GM06990 (cell line): ENCODE results near the gene ZNF771.

Experiments used
- DNase-seq: peaks from one replicate; pipeline ENCODE4 v3.0.0-alpha.2; 2011; ENCODE audit not compliant: insufficient read length; ENCODE audit errors: extremely low read depth
- H3K27me3 ChIP-seq: replicated peaks from 2 replicates; pipeline ENCODE4 v1.6.0; 2011; ENCODE audit warnings: low read length; ENCODE audit not compliant: control insufficient read depth, insufficient read depth
- H3K36me3 ChIP-seq: 2 replicates; pipeline ENCODE4 v1.5.1; 2011; ENCODE audit warnings: low read length; ENCODE audit not compliant: control insufficient read depth, insufficient read depth
- H3K4me3 ChIP-seq: replicated peaks from 2 replicates; pipeline ENCODE4 v1.5.1; 2011; ENCODE audit warnings: low read depth, mild to moderate bottlenecking, control low read depth, low read length
- CTCF ChIP-seq: IDR thresholded peaks from 2 replicates; pipeline ENCODE4 v1.5.1; 2011; ENCODE audit warnings: low read length, control low read depth, mild to moderate bottlenecking, inconsistent platforms; ENCODE audit not compliant: insufficient read depth, poor library complexity, severe bottlenecking

ZNF771 gene

GRCh38 chr16:30369091-30369937, 38.1 kb upstream of the ZNF771 start:
- no peak for TF ChIP-seq CTCF
- H3K27me3 ChIP-seq, result no peaks in the 10 kb centered on the region
- peaks cover 8% of the 10 kb centered on the region for H3K36me3 ChIP-seq
- no peak for DNase-seq
- peak overlapping the region; percentile 90 for H3K4me3 ChIP-seq

- no peak for TF ChIP-seq CTCF
- no peaks in the 10 kb centered on the region for H3K27me3 ChIP-seq
- peak overlapping the region; percentile 90 for H3K4me3 ChIP-seq
- peaks cover 3% of the 10 kb centered on the region for H3K36me3 ChIP-seq
- no peak for DNase-seq
Observed at GRCh38 chr16:30369938-30370455, 37.4 kb upstream of the ZNF771 start.

- peak within 1 kb of the TSS; percentile 90 for H3K4me3 ChIP-seq
- no peaks in the 10 kb centered on the region; the same call in 1 of the 2 replicates for H3K36me3 ChIP-seq
- DNase-seq, result peak; percentile 97
- H3K27me3 ChIP-seq, result no peaks in the 10 kb centered on the region
- peak; percentile 22 for TF ChIP-seq CTCF
Observed at GRCh38 chr16:30370456-30371247, 36.8 kb upstream of the ZNF771 start, which contains the start of gene TBC1D10B. Gene TBC1D10B, minus strand, starts transcription at chr16:30370494. Its CDS starts 311 bp downstream, at chr16:30370183.

- Histone ChIP-seq H3K36me3 (no peaks in the 10 kb centered on the region; the same call in 1 of the 2 replicates), H3K4me3 (peak overlapping the region; percentile 50), H3K27me3 (no peaks in the 10 kb centered on the region)
- DNase-seq, result no peak
- TF ChIP-seq CTCF, result peak; percentile 0
Observed at GRCh38 chr16:30371248-30371816, 36.1 kb upstream of the ZNF771 start.

- H3K4me3 ChIP-seq, result no peak overlapping the region
Observed at GRCh38 chr16:30372038-30372712, 35.2 kb upstream of the ZNF771 start.

More at GRCh38 chr16:30372038-30372712, 35.2 kb upstream of the ZNF771 start:
- Histone ChIP-seq H3K27me3 (no peaks in the 10 kb centered on the region), H3K36me3 (no peaks in the 10 kb centered on the region; the same call in 1 of the 2 replicates)
- no peak for TF ChIP-seq CTCF
- DNase-seq, result no peak
